ENCODE results near the gene FERD3L. TPM values are rescaled to one million over a fixed set of nuclear protein-coding genes. Genes with fewer than 3 reads are reported as not detected.
A peak's percentile ranks its signal among the peaks of the same experiment; 100 is the strongest.

The FERD3L gene
- total and polyA plus RNA-seq, 2 donors from 2014 or later = not detected

DNA sequence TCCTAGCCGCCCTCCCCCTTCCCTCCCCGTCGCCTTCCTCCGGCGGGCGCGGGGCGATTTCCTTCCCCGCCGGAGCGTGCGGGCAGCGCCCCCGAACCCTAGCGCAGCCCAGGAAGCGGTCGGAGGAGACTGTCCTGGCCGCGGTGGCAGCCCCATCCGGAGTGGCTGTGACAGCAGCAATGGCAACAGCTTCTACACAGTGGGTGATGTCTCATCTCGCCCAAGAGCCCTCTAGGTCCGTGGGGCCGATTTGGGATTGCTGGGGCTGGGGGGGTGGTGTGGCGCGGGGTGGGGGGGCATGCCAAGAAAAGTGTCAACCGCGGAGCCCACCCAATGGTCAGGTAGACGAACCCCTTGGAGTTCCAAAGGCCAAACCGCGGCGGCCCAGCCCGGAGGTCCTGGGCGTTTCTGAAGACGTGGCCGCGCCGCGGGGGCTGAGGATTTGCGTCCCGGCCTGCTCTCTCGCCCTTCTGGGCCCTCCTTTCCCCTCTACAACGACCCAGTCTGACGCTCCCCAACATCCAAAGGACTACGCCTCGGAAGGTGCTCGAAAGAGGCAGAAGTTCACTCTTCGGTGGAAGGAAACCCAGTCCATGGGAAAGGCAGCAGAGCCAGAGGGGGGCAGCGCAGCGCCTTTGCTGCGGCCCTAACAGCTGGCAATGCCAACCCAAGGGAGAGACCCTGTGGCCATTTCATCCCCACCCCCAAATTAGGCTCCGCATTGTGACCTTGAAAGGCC lies 27.2 kb downstream of the FERD3L start:
- peaks cover 46% of the 10 kb centered on the region for H3K27me3 ChIP-seq (ENCODE audit: control insufficient read depth, insufficient read depth, low read length)
- FAIRE-seq = no peak
- H3K36me3 ChIP-seq (ENCODE audit: control insufficient read depth in 2 of 3, insufficient read depth in 3 of 3, low read length in 3 of 3) = no peaks in the 10 kb centered on the region
- peak in 2 of 5 donors; percentile 20 to 34 for DNase-seq
- peak overlapping the region in 2 of 3 donors; percentile 20 to 41 for H3K4me3 ChIP-seq (ENCODE audit: low read length in 3 of 3)
- TF ChIP-seq, protein P1, sequence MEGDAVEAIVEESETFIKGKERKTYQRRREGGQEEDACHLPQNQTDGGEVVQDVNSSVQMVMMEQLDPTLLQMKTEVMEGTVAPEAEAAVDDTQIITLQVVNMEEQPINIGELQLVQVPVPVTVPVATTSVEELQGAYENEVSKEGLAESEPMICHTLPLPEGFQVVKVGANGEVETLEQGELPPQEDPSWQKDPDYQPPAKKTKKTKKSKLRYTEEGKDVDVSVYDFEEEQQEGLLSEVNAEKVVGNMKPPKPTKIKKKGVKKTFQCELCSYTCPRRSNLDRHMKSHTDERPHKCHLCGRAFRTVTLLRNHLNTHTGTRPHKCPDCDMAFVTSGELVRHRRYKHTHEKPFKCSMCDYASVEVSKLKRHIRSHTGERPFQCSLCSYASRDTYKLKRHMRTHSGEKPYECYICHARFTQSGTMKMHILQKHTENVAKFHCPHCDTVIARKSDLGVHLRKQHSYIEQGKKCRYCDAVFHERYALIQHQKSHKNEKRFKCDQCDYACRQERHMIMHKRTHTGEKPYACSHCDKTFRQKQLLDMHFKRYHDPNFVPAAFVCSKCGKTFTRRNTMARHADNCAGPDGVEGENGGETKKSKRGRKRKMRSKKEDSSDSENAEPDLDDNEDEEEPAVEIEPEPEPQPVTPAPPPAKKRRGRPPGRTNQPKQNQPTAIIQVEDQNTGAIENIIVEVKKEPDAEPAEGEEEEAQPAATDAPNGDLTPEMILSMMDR (IDR thresholded peaks at IDR 0.05; ENCODE audit: borderline replicate concordance, extremely low read depth, insufficient read depth) = no peak
- no peaks in the 10 kb centered on the region for H3K9me3 ChIP-seq (ENCODE audit: control insufficient read depth in 2 of 3, insufficient read depth in 1 of 3, low read length in 3 of 3)
- H3K27ac ChIP-seq (ENCODE audit: low read depth in 2 of 2, low read length in 2 of 2) = no peak overlapping the region
- no peak overlapping the region for H3K9ac ChIP-seq (ENCODE audit: low read length in 3 of 3)
- intact Hi-C loops (cut with DNase I) = no loop called here
- H3K4me1 ChIP-seq (ENCODE audit: control insufficient read depth in 2 of 3, insufficient read depth in 2 of 3, low read depth in 1 of 3, low read length in 3 of 3) = peaks cover 0 to 6% (median 0%) of the 10 kb centered on the region in 3 donors

DNA sequence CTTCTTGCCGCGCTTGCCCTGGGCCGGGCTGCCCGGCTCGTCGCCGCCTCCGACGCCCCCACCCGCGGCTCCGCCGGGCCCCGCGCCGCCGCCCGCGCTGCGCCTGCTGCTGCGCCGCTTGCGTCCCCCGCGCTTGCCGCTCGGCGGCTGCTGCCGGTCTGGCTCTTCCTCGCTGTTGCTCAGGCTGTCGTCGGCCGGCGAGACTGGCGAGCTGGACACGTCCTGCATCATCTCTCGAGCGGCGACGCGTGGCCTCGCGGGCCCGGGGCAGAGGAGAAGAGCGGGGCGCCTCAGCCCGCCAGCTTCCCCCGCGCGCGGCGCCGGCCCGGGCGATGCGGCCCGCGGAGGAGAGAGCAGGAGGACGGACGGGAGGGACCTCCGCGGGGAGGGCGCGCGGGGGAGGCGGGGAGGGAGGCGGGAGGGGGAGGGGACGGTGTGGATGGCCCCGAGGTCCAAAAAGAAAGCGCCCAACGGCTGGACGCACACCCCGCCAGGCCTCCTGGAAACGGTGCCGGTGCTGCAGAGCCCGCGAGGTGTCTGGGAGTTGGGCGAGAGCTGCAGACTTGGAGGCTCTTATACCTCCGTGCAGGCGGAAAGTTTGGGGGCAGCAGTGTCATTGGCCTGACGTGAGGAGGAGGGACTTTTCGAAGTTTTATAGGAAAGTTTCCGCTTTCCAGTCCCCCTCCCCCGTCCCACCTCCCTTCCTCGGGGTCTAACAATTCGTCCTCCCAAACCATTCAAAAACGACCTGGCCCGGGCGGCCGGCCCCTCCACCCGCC lies 27.9 kb downstream of the FERD3L start, which contains the start of gene TWIST1:
TWIST1 (minus strand) TSS at position 546 of the 779 bp plus-strand sequence; CDS start at position 231, 315 bp downstream.
- Histone ChIP-seq H3K4me3 (ENCODE audit: low read length in 3 of 3) (peak within 1 kb of the TSS; percentile 55 to 74 (median 65)), H3K27me3 (ENCODE audit: control insufficient read depth, insufficient read depth, low read length) (peaks cover 48% of the 10 kb centered on the region), H3K9me3 (ENCODE audit: control insufficient read depth in 2 of 3, insufficient read depth in 1 of 3, low read length in 3 of 3) (no peaks in the 10 kb centered on the region), H3K9ac (ENCODE audit: low read length in 3 of 3) (peak within 1 kb of the TSS in 2 of 3 donors; percentile 34 to 83), H3K36me3 (ENCODE audit: control insufficient read depth in 2 of 3, insufficient read depth in 3 of 3, low read length in 3 of 3) (no peaks in the 10 kb centered on the region), H3K27ac (ENCODE audit: low read depth in 2 of 2, low read length in 2 of 2) (no peak within 1 kb of the TSS), H3K4me1 (ENCODE audit: control insufficient read depth in 2 of 3, insufficient read depth in 2 of 3, low read depth in 1 of 3, low read length in 3 of 3) (peaks cover 0 to 8% (median 0%) of the 10 kb centered on the region in 3 donors)
- intact Hi-C loops (cut with DNase I) = no loop called here
- DNase-seq = peak; percentile 76 to 92 (median 85)
- TF ChIP-seq, protein P1 (IDR thresholded peaks at IDR 0.05; ENCODE audit: borderline replicate concordance, extremely low read depth, insufficient read depth) = no peak
- FAIRE-seq = no peak

DNA sequence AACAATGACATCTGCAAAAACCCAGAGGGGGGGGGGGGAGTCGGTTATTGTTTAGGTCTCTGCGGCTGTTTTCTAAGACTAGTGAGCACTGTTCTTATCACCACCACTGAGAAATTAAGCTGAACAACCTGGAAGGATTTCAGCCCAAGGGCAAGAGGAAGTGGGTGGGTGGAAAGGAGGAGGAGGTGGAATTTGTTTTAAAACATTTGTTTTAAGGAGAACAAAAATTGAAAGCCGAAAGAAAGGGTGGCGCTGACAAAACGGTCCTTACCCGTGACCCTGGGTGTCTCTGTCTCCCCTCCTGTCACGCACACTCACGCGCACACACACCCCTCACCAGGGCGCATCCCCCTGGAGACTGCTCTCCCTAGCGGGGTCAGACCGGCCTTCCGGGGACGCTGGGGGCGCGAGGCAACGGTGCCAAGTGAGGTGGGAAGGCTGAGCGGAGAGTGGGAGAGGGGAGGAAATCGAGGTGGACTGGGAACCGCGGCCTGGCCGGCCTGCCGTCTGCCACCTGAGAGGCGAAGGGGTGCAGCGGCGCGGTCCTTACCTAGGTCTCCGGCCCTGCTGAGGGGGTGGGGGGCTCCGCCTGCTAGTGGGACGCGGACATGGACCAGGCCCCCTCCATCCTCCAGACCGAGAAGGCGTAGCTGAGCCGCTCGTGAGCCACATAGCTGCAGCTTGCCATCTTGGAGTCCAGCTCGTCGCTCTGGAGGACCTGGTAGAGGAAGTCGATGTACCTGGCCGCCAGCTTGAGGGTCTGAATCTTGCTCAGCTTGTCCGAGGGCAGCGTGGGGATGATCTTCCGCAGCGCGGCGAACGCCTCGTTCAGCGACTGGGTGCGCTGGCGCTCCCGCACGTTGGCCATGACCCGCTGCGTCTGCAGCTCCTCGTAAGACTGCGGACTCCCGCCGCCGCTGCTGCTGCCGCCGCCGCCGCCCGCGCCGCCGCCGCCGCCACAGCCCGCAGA lies 28.8 kb downstream of the FERD3L start:
- Histone ChIP-seq H3K4me3 (ENCODE audit: low read length in 3 of 3) (peak overlapping the region; percentile 55 to 74 (median 65)), H3K4me1 (ENCODE audit: control insufficient read depth in 2 of 3, insufficient read depth in 2 of 3, low read depth in 1 of 3, low read length in 3 of 3) (peaks cover 0 to 8% (median 0%) of the 10 kb centered on the region in 3 donors), H3K36me3 (ENCODE audit: control insufficient read depth in 2 of 3, insufficient read depth in 3 of 3, low read length in 3 of 3) (no peaks in the 10 kb centered on the region), H3K9ac (ENCODE audit: low read length in 3 of 3) (peak overlapping the region in 2 of 3 donors; percentile 34 to 83), H3K9me3 (ENCODE audit: control insufficient read depth in 2 of 3, insufficient read depth in 1 of 3, low read length in 3 of 3) (no peaks in the 10 kb centered on the region), H3K27ac (ENCODE audit: low read depth in 2 of 2, low read length in 2 of 2) (no peak overlapping the region), H3K27me3 (ENCODE audit: control insufficient read depth, insufficient read depth, low read length) (peaks cover 51% of the 10 kb centered on the region)
- intact Hi-C loops (cut with DNase I) = no loop called here
- FAIRE-seq (no peak), DNase-seq (peak in 4 of 5 donors; percentile 44 to 64 (median 56))
- TF ChIP-seq, protein P1 (IDR thresholded peaks at IDR 0.05; ENCODE audit: borderline replicate concordance, extremely low read depth, insufficient read depth) = no peak

All from kidney (tissue), 14 donors.